Stimulated activated CD8-positive, alpha-beta memory T cell treated with anti-CD3 and anti-CD28 coated beads, Interleukin-2, amount 100 ng/mL, for 1 hour (primary cell): ENCODE measurements around the gene ADGRG3.
"Not testable (repeated sequence)": the region's sequence is repeated elsewhere in the genome, so short reads cannot be mapped to it uniquely, and the experiment has no call there.

ENCODE experiments used
- DNase-seq, 2 donors: peaks; one replicate each; pipeline ENCODE4 v3.0.0-alpha.2; 2020; ENCODE audit warnings: low read depth in 2 of 2

Gene ADGRG3

DNA sequence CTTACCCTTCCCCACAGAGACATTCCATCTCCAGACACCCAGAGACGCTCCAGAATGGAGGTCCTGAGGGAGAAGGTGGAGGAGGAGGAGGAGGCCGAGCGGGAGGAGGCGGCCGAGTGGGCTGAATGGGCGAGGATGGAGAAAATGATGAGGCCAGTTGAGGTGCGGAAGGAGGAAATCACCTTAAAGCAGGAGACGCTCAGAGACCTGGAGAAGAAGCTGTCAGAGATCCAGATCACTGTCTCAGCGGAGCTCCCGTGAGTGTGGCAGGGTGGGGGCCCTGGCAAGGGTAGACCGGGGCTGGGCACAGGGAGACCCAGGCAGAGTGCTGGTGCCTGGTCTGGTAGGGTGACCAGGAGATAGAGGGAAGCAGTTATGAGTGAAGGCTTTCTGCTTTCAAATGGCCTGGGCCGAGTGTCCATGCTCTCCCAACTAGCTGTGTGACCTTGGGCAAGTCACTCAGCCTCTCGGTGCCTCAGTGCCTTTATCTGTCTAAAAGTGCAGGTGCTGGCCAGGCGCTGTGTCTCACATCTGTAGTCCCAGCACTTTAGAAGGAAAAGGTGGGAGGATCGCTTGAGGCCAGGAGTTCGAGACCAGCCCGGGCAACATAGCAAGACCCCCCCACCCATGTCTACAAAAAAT is 29.9 kb downstream of the ADGRG3 start:
- DNase-seq: no peak

DNA sequence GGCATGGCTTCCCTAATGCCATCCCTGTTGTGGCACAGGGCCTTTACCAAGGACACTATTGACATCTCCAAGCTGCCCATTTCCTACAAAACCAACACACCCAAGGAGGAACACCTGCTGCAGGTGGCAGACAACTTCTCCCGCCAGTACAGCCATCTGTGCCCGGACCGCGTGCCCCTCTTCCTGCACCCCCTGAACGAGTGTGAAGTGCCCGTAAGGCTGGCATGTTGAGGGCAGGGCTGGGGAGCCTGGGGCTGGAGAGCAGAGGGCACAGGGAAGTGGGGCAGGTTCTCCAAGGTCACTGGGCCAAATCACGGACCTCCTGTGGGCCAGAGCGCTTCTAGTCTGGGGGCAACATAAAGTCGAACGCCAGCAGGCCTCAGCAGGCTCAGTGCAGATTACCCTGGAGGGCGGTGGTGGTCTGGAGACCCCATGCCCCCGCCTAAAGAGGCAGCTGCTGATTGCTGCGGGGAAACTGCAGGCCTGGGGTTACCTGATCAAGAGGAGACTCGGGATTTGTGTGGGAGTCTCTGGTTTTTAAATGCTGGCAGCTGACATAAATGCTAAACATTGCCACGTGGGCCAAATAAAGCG is 30.8 kb downstream of the ADGRG3 start:
- DNase-seq: no peak

DNA sequence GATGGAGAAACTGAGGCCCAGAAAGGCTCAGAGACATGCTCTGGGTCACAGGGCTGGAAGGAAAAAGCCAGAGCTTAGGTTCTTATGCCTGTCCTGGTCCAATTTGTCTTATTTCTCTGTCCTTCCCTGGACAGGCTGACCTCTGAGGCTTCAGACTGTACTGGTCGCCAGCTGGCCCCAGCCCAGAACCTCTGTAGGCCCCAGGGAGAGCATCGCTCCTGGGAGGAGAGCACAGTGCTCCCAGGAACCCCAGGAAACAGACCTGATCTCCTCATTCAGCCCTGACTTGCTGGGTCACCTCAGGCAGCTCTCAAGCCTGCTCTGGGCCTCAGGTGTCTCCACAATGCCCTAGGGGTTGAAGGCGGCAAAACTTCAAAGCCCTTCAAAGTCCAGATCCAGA is 31.4 kb downstream of the ADGRG3 start:
- no peak for DNase-seq

- no peak for DNase-seq
Observed at GRCh38 chr16:57699899-57700298, 31.8 kb downstream of the ADGRG3 start.

DNA sequence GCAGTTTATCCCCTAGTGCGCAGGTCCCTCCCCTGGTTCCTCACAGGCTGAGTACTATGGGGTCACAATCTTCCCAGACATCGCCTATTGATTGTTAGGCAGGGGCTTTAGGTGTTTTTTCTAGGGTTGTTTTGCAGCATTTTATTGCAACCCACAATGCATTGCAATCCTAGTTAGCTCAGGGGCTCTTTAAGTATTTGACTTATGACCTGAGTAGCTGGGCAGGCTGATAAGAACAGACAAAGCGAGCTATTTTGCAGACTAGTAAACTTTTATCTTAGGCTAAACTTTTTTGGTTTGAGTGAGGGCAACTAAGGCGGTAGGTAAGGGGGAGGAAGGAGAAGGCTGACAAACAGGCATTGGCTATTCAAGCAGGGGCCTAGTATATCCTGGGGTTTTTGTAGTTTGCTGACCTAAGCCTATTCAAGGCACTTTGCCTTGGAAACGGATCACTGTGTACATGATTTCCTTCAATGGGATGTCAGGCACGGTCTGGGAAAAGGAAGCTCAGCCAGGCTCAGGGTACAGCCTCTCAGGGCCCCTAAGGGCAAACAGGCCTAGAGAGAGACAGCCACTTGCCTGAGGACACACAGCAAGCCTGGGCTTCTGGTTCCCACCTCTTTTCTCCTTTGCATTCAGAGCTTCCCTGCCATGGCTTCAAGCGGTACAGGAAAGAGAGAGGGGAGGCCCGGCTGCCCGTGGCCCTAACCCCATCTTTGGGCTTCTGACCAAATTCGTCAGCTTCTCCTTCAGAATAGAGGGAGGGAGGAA is 32.9 kb downstream of the ADGRG3 start:
- DNase-seq: no peak

GRCh38 chr16:57701759-57702371 is 33.8 kb downstream of the ADGRG3 start:
- DNase-seq: no peak

- no peak for DNase-seq
Observed at GRCh38 chr16:57703416-57704010, 35.4 kb downstream of the ADGRG3 start.

- no peak for DNase-seq
Observed at GRCh38 chr16:57704011-57704904, 36.2 kb downstream of the ADGRG3 start.

- no peak for DNase-seq
Observed at GRCh38 chr16:57704905-57705852, 37.1 kb downstream of the ADGRG3 start.

- DNase-seq: no peak
Observed at GRCh38 chr16:57706717-57707116, 38.6 kb downstream of the ADGRG3 start.

GRCh38 chr16:57707331-57707730 is 39.2 kb downstream of the ADGRG3 start:
- no peak for DNase-seq

GRCh38 chr16:57708168-57708567 is 40.1 kb downstream of the ADGRG3 start:
- no peak for DNase-seq

- no peak for DNase-seq
Observed at GRCh38 chr16:57709663-57710062, 41.6 kb downstream of the ADGRG3 start.

- no peak for DNase-seq
Observed at GRCh38 chr16:57711346-57711745, 43.2 kb downstream of the ADGRG3 start.

DNA sequence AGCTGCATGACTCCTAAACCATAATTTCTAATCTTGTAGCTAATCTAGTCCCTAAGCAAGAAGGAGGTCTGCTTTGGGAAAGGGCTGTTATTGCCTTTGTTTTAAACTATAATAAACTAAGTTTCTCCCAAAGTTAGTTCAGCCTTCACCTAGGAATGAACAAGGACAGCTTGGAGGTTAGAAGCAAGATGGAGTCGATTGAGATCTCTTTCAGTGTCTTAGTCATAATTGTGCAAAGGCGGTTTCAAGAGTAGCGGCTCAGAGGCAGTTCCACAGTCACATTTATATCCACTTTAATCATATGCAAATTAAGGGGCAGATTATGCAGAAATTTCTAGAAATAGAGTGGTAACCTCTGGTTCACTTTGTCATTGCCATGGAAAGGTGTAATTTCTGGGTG is 43.9 kb downstream of the ADGRG3 start:
- no peak for DNase-seq

GRCh38 chr16:57712569-57712968 is 44.5 kb downstream of the ADGRG3 start:
- DNase-seq: not testable (repeated sequence)

GRCh38 chr16:57713596-57713995 is 45.5 kb downstream of the ADGRG3 start:
- DNase-seq: no peak

DNA sequence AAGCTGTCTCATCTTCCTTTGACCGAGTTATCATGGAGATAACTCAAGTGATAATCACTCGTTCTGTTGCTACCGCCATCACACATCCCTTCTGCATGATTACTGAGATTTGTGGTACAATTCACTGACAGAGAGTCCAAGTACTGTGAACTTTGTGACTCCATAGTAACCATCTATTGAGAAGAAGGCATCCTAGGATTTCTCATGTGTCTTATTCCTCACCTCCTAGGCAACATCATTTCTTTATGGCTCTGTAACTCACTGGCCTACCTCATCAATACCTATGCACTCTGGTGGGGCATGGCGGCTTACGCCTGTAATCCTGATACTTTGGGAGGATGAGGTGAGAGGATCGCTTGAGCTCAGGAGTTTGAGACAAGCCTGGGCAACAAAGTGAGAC is 45.9 kb downstream of the ADGRG3 start:
- no peak for DNase-seq

- no peak for DNase-seq
Observed at GRCh38 chr16:57720142-57720575, 52.1 kb downstream of the ADGRG3 start.
